ENCODE measurements around the gene ZNRF3.

Gene ZNRF3

GRCh38 chr22:29009148-29009547 lies 125.8 kb downstream of the ZNRF3 start:
- no peak for DNase-seq (ENCODE audit: low spot score)

GRCh38 chr22:29011240-29012100 lies 128.1 kb downstream of the ZNRF3 start:
- no peak for DNase-seq (ENCODE audit: low spot score)

GRCh38 chr22:29012101-29012433 lies 128.7 kb downstream of the ZNRF3 start:
- no peak for DNase-seq (ENCODE audit: low spot score)

- DNase-seq (ENCODE audit: low spot score), result no peak
Measured at GRCh38 chr22:29012952-29013351, 129.6 kb downstream of the ZNRF3 start.

- no peak for DNase-seq (ENCODE audit: low spot score)
Measured at GRCh38 chr22:29014293-29014692, 130.9 kb downstream of the ZNRF3 start.

- DNase-seq (ENCODE audit: low spot score), result no peak
Measured at GRCh38 chr22:29014773-29015172, 131.4 kb downstream of the ZNRF3 start.

GRCh38 chr22:29016067-29016938 lies 132.9 kb downstream of the ZNRF3 start:
- DNase-seq (ENCODE audit: low spot score), result no peak

GRCh38 chr22:29018293-29019189 lies 135.2 kb downstream of the ZNRF3 start:
- DNase-seq (ENCODE audit: low spot score), result no peak

GRCh38 chr22:29022101-29022817 lies 138.9 kb downstream of the ZNRF3 start:
- DNase-seq (ENCODE audit: low spot score), result no peak

- no peak for DNase-seq (ENCODE audit: low spot score)
Measured at GRCh38 chr22:29023172-29023796, 139.9 kb downstream of the ZNRF3 start.

GRCh38 chr22:29026579-29026978 lies 143.2 kb downstream of the ZNRF3 start:
- DNase-seq (ENCODE audit: low spot score), result no peak

- DNase-seq (ENCODE audit: low spot score), result no peak
Measured at GRCh38 chr22:29028468-29028867, 145.1 kb downstream of the ZNRF3 start.

GRCh38 chr22:29029202-29030000 lies 146.0 kb downstream of the ZNRF3 start:
- no peak for DNase-seq (ENCODE audit: low spot score)

GRCh38 chr22:29030016-29030617 lies 146.7 kb downstream of the ZNRF3 start:
- no peak for DNase-seq (ENCODE audit: low spot score)

- DNase-seq (ENCODE audit: low spot score), result peak; percentile 48
Measured at GRCh38 chr22:29030618-29031226, 147.3 kb downstream of the ZNRF3 start.

- DNase-seq (ENCODE audit: low spot score), result no peak
Measured at GRCh38 chr22:29031227-29032011, 148.0 kb downstream of the ZNRF3 start.

GRCh38 chr22:29032014-29032475 lies 148.7 kb downstream of the ZNRF3 start:
- DNase-seq (ENCODE audit: low spot score), result no peak

GRCh38 chr22:29032584-29032983 lies 149.2 kb downstream of the ZNRF3 start:
- DNase-seq (ENCODE audit: low spot score), result no peak

Measured in D341Med (cell line).